HepG2 (cell line): Measurements from ENCODE around the gene DNMT3B. TPM values are rescaled to one million over a fixed set of nuclear protein-coding genes. Genes with fewer than 3 reads are reported as not detected.
A peak's percentile ranks its signal among the peaks of the same experiment; 100 is the strongest.

Experiments
- BORCS8-MEF2B ChIP-seq: sonication (generic); formaldehyde crosslinking; IDR thresholded peaks from 2 replicates; pipeline ENCODE4 v1.8.0; 2022; ENCODE audit warnings: mild to moderate bottlenecking, missing genetic modification reagents
- EP300 ChIP-seq, 3 experiments: sonication (generic) in 1 of 3; formaldehyde crosslinking in 1 of 3; IDR thresholded peaks; 2 replicates each; pipeline versions ENCODE4 v1.5.1 to v1.6.1; 2011 to 2020; ENCODE audit warnings: low read depth in 2 of 3, low read length in 2 of 3, borderline replicate concordance in 1 of 3, improper control_type of control experiment in 1 of 3, mild to moderate bottlenecking in 1 of 3, missing genetic modification reagents in 1 of 3, moderate library complexity in 1 of 3
- GPN1 ChIP-seq: sonication (generic); formaldehyde crosslinking; IDR thresholded peaks from 2 replicates; pipeline ENCODE4 v1.5.1; 2020; ENCODE audit warnings: missing genetic modification reagents, borderline replicate concordance
- KDM3A ChIP-seq: IDR thresholded peaks from 2 replicates; pipeline ENCODE4 v1.6.1; 2018; ENCODE audit warnings: low read depth, missing compliant biosample characterization
- KLF16 ChIP-seq, 2 experiments: sonication (generic) in 1 of 2; formaldehyde crosslinking in 1 of 2; IDR thresholded peaks; 2 replicates each; pipeline versions ENCODE4 v1.6.1 to v1.8.0; 2016 to 2023; ENCODE audit warnings: missing genetic modification reagents in 2 of 2, missing compliant biosample characterization in 1 of 2
- KMT2B ChIP-seq: IDR thresholded peaks from 2 replicates; pipeline ENCODE4 v1.6.1; 2016; ENCODE audit warnings: missing genetic modification reagents, missing compliant biosample characterization
- LCORL ChIP-seq, 2 experiments: fragments of 450-650 bp in 1 of 2; sonication (generic) in 1 of 2; formaldehyde crosslinking in 1 of 2; IDR thresholded peaks; 2 replicates each; pipeline versions ENCODE4 v1.5.0 to v1.6.1; 2017 to 2020; ENCODE audit warnings: antibody characterized with exemption in 1 of 2, missing genetic modification reagents in 1 of 2
- MTA1 ChIP-seq: sonication (generic); formaldehyde crosslinking; IDR thresholded peaks from 2 replicates; pipeline ENCODE4 v1.4.0; 2020; ENCODE audit warnings: missing genetic modification reagents, mild to moderate bottlenecking, borderline replicate concordance
- NR2F1 ChIP-seq, 2 experiments: fragments of 450-650 bp in 1 of 2; formaldehyde crosslinking in 1 of 2; IDR thresholded peaks; 2 replicates each; pipeline versions ENCODE4 v1.5.0 to v1.6.1; 2016 to 2020; ENCODE audit warnings: mild to moderate bottlenecking in 1 of 2, missing compliant biosample characterization in 1 of 2, missing genetic modification reagents in 1 of 2, moderate library complexity in 1 of 2
- SMAD1 ChIP-seq: sonication (generic); formaldehyde crosslinking; IDR thresholded peaks from 2 replicates; pipeline ENCODE4 v1.4.0; 2020; ENCODE audit warnings: missing genetic modification reagents, low read depth, mild to moderate bottlenecking, borderline replicate concordance
- ZNF138 ChIP-seq: sonication (generic); formaldehyde crosslinking; IDR thresholded peaks from 2 replicates; pipeline ENCODE4 v1.5.0; 2020; ENCODE audit warnings: mild to moderate bottlenecking, low read depth, missing genetic modification reagents
- ZNF441 ChIP-seq: sonication (generic); formaldehyde crosslinking; IDR thresholded peaks from 2 replicates; pipeline ENCODE4 v1.7.0; 2021; ENCODE audit warnings: missing genetic modification reagents, borderline replicate concordance
- ZNF777 ChIP-seq: sonication (generic); formaldehyde crosslinking; IDR thresholded peaks from 2 replicates; pipeline ENCODE4 v1.4.0; 2020; ENCODE audit warnings: missing genetic modification reagents
- polyA plus RNA-seq, 8 experiments: library from polyadenylated mRNA; depleted of rRNA in 3 of 8; stranded (reverse) in 7 of 8; unstranded in 1 of 8; fragments of >200 nt; fragmentation: Illumina TruSeq in 4 of 8; extraction: Trizol in 4 of 8; gene quantifications; 2 replicates each; pipeline versions ENCODE4 v1.2.1 to v1.2.3, GENCODE V29; 2011 to 2016; ENCODE audit warnings: low read depth in 4 of 8, missing spikeins in 1 of 8, mixed read lengths in 1 of 8; ENCODE audit not compliant: insufficient read depth in 1 of 8
- total RNA-seq, 5 experiments: library from RNA; depleted of rRNA; stranded (reverse); fragments of >200 nt; fragmentation: Illumina TruSeq; extraction: Trizol; gene quantifications; 2 replicates each; pipeline ENCODE4 v1.2.3, GENCODE V29; 2016; ENCODE audit warnings: low read depth in 1 of 5
- TF ChIP-seq, protein P1 (sequence below): sonication (generic); formaldehyde crosslinking; IDR thresholded peaks from 2 replicates; pipeline ENCODE4 v1.4.0; 2020; ENCODE audit warnings: missing genetic modification reagents
- TF ChIP-seq, protein P2 (sequence below): sonication (generic); formaldehyde crosslinking; IDR thresholded peaks from 2 replicates; pipeline ENCODE4 v1.8.0; 2022; ENCODE audit warnings: mild to moderate bottlenecking, missing genetic modification reagents
- TF ChIP-seq, protein P3 (sequence below): sonication (generic); IDR thresholded peaks from 2 replicates; pipeline ENCODE4 v1.6.1; 2016; ENCODE audit warnings: low read depth, borderline replicate concordance
- TF ChIP-seq, protein P4 (sequence below): sonication (generic); formaldehyde crosslinking; IDR thresholded peaks from 2 replicates; pipeline ENCODE4 v1.5.1; 2020; ENCODE audit warnings: mild to moderate bottlenecking, missing genetic modification reagents, moderate library complexity
- TF ChIP-seq, protein P5 (sequence below): IDR thresholded peaks from 2 replicates; pipeline ENCODE4 v1.6.1; 2016; ENCODE audit warnings: missing compliant biosample characterization, missing genetic modification reagents, borderline replicate concordance

Gene DNMT3B
- total and polyA plus RNA-seq, 2 of the 13 experiments (the other 11 are each of a cell fraction or from before 2014, with no cell fraction given), result 3.8 to 13.9 TPM

GRCh38 chr20:32763202-32764004 is 1.2 kb downstream of the DNMT3B start (continued):
- TF ChIP-seq EP300 (IDR thresholded peaks at IDR 0.05; ENCODE audit: low read depth in 2 of 2, low read length in 2 of 2), result no peak
- TF ChIP-seq EP300 (CRISPR knock-in tag; IDR thresholded peaks at IDR 0.05; ENCODE audit: borderline replicate concordance), result no peak
- TF ChIP-seq, protein P1, sequence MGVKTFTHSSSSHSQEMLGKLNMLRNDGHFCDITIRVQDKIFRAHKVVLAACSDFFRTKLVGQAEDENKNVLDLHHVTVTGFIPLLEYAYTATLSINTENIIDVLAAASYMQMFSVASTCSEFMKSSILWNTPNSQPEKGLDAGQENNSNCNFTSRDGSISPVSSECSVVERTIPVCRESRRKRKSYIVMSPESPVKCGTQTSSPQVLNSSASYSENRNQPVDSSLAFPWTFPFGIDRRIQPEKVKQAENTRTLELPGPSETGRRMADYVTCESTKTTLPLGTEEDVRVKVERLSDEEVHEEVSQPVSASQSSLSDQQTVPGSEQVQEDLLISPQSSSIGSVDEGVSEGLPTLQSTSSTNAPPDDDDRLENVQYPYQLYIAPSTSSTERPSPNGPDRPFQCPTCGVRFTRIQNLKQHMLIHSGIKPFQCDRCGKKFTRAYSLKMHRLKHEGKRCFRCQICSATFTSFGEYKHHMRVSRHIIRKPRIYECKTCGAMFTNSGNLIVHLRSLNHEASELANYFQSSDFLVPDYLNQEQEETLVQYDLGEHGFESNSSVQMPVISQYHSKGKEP (CRISPR knock-in tag), result no peak
- TF ChIP-seq BORCS8-MEF2B (CRISPR knock-in tag), result peak; percentile 81
- TF ChIP-seq, protein P2, sequence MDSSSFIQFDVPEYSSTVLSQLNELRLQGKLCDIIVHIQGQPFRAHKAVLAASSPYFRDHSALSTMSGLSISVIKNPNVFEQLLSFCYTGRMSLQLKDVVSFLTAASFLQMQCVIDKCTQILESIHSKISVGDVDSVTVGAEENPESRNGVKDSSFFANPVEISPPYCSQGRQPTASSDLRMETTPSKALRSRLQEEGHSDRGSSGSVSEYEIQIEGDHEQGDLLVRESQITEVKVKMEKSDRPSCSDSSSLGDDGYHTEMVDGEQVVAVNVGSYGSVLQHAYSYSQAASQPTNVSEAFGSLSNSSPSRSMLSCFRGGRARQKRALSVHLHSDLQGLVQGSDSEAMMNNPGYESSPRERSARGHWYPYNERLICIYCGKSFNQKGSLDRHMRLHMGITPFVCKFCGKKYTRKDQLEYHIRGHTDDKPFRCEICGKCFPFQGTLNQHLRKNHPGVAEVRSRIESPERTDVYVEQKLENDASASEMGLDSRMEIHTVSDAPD (CRISPR knock-in tag), result peak; percentile 60; the same call in 1 of the 2 replicates
- no peak for TF ChIP-seq GPN1 (CRISPR knock-in tag)
- no peak for TF ChIP-seq LCORL (IDR thresholded peaks at IDR 0.05)
- peak; percentile 67 for TF ChIP-seq LCORL (CRISPR knock-in tag; IDR thresholded peaks at IDR 0.05)
- no peak for TF ChIP-seq SMAD1 (CRISPR knock-in tag)
- no peak for TF ChIP-seq MTA1
- TF ChIP-seq KMT2B, result 0 out of 2 replicates have a peak, but pooled peaks have one; percentile 45
- no peak for TF ChIP-seq KLF16 (CRISPR knock-in tag; IDR thresholded peaks at IDR 0.05)
- TF ChIP-seq NR2F1 (CRISPR knock-in tag; IDR thresholded peaks at IDR 0.05), result no peak
- TF ChIP-seq ZNF441 (CRISPR knock-in tag), result no peak
- TF ChIP-seq, protein P3, sequence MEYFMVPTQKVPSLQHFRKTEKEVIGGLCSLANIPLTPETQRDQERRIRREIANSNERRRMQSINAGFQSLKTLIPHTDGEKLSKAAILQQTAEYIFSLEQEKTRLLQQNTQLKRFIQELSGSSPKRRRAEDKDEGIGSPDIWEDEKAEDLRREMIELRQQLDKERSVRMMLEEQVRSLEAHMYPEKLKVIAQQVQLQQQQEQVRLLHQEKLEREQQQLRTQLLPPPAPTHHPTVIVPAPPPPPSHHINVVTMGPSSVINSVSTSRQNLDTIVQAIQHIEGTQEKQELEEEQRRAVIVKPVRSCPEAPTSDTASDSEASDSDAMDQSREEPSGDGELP, result 0 out of 2 replicates have a peak, but pooled peaks have one; percentile 27
- no peak; the same call in 1 of the 2 replicates for TF ChIP-seq ZNF777
- TF ChIP-seq, protein P4, sequence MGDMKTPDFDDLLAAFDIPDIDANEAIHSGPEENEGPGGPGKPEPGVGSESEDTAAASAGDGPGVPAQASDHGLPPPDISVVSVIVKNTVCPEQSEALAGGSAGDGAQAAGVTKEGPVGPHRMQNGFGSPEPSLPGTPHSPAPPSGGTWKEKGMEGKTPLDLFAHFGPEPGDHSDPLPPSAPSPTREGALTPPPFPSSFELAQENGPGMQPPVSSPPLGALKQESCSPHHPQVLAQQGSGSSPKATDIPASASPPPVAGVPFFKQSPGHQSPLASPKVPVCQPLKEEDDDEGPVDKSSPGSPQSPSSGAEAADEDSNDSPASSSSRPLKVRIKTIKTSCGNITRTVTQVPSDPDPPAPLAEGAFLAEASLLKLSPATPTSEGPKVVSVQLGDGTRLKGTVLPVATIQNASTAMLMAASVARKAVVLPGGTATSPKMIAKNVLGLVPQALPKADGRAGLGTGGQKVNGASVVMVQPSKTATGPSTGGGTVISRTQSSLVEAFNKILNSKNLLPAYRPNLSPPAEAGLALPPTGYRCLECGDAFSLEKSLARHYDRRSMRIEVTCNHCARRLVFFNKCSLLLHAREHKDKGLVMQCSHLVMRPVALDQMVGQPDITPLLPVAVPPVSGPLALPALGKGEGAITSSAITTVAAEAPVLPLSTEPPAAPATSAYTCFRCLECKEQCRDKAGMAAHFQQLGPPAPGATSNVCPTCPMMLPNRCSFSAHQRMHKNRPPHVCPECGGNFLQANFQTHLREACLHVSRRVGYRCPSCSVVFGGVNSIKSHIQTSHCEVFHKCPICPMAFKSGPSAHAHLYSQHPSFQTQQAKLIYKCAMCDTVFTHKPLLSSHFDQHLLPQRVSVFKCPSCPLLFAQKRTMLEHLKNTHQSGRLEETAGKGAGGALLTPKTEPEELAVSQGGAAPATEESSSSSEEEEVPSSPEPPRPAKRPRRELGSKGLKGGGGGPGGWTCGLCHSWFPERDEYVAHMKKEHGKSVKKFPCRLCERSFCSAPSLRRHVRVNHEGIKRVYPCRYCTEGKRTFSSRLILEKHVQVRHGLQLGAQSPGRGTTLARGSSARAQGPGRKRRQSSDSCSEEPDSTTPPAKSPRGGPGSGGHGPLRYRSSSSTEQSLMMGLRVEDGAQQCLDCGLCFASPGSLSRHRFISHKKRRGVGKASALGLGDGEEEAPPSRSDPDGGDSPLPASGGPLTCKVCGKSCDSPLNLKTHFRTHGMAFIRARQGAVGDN, result peak; percentile 77
- peak; percentile 80 for TF ChIP-seq ZNF138 (CRISPR knock-in tag)
- TF ChIP-seq KDM3A (CRISPR knock-in tag), result no peak
- TF ChIP-seq, protein P5, sequence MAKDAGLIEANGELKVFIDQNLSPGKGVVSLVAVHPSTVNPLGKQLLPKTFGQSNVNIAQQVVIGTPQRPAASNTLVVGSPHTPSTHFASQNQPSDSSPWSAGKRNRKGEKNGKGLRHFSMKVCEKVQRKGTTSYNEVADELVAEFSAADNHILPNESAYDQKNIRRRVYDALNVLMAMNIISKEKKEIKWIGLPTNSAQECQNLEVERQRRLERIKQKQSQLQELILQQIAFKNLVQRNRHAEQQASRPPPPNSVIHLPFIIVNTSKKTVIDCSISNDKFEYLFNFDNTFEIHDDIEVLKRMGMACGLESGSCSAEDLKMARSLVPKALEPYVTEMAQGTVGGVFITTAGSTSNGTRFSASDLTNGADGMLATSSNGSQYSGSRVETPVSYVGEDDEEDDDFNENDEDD (CRISPR knock-in tag), result peak; percentile 33
